GM21381 (cell line): ENCODE measurements around the gene LDB3.
A peak's percentile ranks its signal among the peaks of the same experiment; 100 is the strongest.

Experiments used
- ATAC-seq: cut with Tn5 transposase; IDR thresholded peaks from one replicate; pipeline ENCODE4 v1.9.1; 2021; ENCODE audit warnings: mild to moderate bottlenecking, moderate library complexity; ENCODE audit not compliant: unreplicated experiment

The LDB3 gene

GRCh38 chr10:86705139-86705538 lies 36.8 kb downstream of the LDB3 start:
- ATAC-seq = no peak

- no peak for ATAC-seq
Observed at GRCh38 chr10:86705905-86706304, 37.6 kb downstream of the LDB3 start.

- ATAC-seq = no peak
Observed at GRCh38 chr10:86706401-86706841, 38.1 kb downstream of the LDB3 start.

- no peak for ATAC-seq
Observed at GRCh38 chr10:86706977-86707376, 38.7 kb downstream of the LDB3 start.

- ATAC-seq = no peak
Observed at GRCh38 chr10:86707505-86707904, 39.2 kb downstream of the LDB3 start.

GRCh38 chr10:86708068-86708782 lies 39.9 kb downstream of the LDB3 start:
- ATAC-seq = no peak

- no peak for ATAC-seq
Observed at GRCh38 chr10:86708783-86709380, 40.6 kb downstream of the LDB3 start.

- no peak for ATAC-seq
Observed at GRCh38 chr10:86709396-86710185, 41.3 kb downstream of the LDB3 start.

- ATAC-seq = peak; percentile 86
Observed at GRCh38 chr10:86710987-86711512, 42.7 kb downstream of the LDB3 start.

GRCh38 chr10:86711513-86712316 lies 43.4 kb downstream of the LDB3 start:
- ATAC-seq = peak; percentile 41

GRCh38 chr10:86712317-86712707 lies 44.0 kb downstream of the LDB3 start:
- peak; percentile 17 for ATAC-seq

GRCh38 chr10:86715156-86715795 lies 47.0 kb downstream of the LDB3 start:
- ATAC-seq = no peak

- ATAC-seq = no peak
Observed at GRCh38 chr10:86715836-86716235, 47.5 kb downstream of the LDB3 start.

- ATAC-seq = no peak
Observed at GRCh38 chr10:86716466-86716865, 48.2 kb downstream of the LDB3 start.

- ATAC-seq = no peak
Observed at GRCh38 chr10:86718556-86718955, 50.2 kb downstream of the LDB3 start.

- ATAC-seq = no peak
Observed at GRCh38 chr10:86721232-86721631, 52.9 kb downstream of the LDB3 start.

- no peak for ATAC-seq
Observed at GRCh38 chr10:86723009-86723408, 54.7 kb downstream of the LDB3 start.

GRCh38 chr10:86724445-86724844 lies 56.1 kb downstream of the LDB3 start:
- no peak for ATAC-seq

GRCh38 chr10:86725980-86726676 lies 57.8 kb downstream of the LDB3 start:
- no peak for ATAC-seq

GRCh38 chr10:86726677-86726999 lies 58.3 kb downstream of the LDB3 start:
- no peak for ATAC-seq
